Middle frontal gyrus (tissue), 1 donor: ENCODE results near the gene TMUB2.

Experiments used
- DNase-seq: peaks from one replicate; pipeline ENCODE4 v3.0.0-alpha.2; 2015; ENCODE audit warnings: low spot score; ENCODE audit errors: extremely low spot score

The TMUB2 gene

DNA sequence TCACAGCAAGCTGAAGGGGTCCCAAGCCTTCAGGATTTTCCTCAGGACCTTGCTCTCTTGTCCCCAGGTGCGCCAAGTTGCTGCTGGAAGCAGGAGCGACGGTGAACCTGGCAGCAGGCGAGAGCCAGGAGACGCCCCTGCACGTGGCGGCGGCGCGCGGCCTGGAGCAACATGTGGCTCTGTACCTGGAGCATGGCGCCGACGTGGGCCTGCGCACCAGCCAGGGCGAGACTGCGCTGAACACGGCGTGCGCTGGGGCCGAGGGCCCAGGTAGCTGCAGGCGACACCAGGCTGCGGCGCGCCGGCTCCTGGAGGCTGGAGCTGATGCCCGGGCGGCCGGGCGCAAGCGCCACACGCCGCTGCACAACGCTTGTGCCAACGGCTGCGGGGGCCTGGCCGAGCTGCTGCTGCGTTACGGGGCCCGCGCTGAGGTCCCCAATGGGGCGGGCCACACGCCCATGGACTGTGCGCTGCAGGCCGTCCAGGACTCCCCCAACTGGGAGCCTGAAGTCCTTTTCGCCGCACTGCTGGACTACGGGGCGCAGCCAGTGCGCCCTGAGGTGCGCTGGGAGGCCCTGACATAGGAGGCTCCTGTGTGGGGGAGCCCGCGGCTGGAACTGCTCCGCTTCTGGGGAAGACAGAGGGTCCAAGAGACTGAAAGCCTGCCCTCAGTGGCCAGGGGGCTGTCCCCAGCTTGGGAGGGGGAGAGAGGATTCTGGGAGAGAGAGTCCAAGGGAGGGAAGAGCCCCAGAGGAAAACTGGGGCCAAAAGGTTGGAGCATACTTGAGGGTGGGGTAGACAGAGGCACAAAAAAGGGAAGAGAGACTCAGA is 9.9 kb upstream of the TMUB2 start:
- no peak for DNase-seq

DNA sequence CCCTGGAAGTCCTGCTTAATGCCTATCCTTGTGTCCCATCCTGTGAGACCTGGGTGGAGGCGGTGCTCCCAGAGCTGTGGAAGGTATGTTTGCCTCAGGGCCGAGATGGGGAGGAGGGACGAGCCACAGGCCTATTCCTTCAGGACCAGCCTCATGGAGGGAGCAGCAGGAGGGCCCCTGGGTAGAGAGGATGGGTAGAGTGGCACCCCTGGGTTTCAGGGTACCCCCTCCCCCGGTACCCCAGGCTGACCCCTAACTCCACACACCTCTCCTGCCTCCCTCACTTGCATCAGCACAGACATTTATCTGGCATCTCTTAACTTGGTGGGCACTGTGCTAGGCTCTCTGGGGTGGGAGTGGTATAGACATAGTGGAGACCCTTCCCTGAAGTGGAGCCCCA is 9.1 kb upstream of the TMUB2 start:
- no peak for DNase-seq

DNA sequence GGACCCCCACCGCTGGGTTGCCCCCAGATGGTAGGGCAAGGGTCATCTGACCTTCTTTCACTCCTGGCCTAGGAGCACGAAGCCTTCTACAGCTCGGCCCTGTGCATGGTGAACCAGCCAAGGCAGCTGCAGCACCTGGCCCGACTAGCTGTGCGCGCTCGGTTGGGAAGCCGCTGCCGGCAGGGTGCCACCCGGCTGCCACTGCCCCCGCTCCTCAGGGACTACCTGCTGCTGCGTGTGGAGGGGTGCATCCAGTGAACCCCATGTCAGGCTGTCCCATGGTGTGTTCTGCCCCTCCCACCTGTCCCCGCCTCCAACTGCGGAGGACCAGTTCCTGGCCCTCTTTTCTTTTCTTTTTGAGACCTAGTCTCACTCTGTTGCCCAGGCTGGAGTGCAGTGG is 8.6 kb upstream of the TMUB2 start:
- no peak for DNase-seq

DNA sequence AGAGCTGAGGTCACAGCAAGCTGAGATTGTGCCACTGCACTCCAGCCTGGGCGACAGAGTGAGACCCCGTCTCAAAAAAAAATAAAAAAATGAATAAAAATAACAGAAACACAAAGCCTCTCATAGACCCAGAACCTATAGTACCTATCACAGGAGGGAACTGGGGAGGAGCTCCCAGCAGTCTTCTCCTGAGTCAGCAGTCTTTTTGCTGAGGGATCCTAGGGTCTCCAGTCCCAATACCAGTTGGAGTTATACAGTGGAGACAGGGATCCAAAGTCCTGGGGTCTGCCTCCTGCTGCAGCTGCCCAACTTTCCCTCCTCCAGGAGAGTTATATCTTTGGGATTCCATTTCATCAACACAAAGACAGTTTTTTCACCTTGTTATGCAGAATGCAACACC is 3.7 kb upstream of the TMUB2 start:
- DNase-seq, result no peak

DNA sequence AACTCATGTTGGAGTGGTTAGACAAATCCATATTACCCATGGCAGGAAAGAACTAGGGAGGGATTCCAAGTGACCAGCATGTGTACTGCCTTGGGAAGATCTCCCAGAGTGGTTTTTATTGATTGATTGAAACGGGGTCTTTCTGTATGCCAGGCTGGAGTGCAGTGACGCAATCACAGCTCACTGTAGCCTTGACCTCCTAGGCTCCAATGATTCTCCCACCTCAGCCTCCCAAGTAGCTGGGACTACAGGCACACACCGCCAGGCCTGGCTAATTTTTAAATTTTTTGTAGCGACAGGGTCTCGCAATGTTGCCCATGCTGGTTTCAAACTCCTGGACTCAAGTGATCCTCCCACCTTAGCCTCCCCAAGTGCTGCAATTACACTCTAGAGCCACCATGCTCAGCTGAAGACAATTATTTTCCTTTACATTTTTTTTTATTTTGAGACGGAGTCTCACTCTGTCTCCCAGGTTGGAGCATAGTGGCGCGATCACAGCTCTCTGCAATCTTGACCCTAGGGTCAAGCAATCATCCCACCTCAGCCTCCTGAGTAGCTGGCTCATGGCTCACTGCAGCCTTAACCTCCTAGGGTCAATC is 2.5 kb upstream of the TMUB2 start:
- no peak for DNase-seq

DNA sequence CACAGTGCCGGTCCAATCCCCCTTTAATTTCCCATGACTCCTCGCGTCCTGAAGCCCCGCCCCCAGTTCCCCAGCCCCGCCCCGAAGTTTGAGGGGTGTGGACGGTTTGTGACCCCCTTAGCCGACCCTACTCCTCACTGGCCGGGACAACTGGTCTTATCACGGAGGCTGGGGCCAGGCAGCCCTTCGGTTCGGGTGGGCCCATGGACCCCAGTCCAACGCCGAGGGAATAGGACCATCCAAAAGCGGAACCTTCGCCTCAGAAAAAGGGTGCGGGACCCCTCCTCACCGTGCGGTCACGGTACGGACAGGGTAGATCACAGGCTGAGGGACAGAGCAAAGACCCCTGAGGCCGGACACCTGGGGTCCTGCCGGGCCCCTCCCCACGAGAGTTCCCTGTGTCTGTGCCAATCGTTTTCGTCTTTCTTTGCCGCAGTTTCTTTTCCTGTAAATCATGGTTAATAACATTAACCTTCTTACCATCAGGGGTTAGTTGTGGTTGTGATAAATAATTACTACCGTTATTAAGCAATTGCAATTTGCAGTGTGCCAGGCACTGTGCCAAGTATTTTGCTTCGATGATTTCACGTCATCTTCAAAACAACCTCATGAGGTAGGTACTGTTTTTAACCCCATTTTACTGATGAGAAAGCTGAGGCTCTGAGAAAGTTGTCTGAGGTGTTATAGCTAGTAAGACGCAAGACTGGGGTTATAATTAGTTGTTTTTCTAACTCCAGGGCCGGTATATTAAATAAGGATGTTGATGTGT is 543 bp downstream of the TMUB2 start:
- DNase-seq, result no peak

DNA sequence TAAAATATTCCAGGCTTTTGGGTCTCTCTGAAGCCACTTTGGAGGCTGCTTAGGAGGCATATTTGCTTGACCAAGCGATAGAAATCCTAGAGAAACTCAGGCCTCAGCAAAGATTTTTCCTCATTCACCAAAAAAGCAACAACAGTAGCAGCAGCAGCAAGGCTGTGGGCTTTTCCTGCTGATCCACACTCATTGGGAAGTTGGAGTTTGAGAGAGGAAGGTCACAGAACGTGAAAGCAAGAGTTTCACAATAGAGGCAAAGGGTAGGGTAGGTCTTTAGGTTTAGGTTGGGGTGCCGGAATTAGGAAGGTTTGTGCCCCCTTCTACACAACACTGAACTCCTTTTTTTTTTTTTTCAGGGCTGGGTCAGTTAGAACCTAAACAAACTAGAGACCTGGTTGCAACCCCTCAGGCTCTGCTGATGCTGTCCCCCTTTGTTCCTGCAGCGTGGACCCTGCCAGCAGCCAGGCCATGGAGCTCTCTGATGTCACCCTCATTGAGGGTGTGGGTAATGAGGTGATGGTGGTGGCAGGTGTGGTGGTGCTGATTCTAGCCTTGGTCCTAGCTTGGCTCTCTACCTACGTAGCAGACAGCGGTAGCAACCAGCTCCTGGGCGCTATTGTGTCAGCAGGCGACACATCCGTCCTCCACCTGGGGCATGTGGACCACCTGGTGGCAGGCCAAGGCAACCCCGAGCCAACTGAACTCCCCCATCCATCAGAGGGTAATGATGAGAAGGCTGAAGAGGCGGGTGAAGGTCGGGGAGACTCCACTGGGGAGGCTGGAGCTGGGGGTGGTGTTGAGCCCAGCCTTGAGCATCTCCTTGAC is 2.0 kb downstream of the TMUB2 start:
- no peak for DNase-seq

DNA sequence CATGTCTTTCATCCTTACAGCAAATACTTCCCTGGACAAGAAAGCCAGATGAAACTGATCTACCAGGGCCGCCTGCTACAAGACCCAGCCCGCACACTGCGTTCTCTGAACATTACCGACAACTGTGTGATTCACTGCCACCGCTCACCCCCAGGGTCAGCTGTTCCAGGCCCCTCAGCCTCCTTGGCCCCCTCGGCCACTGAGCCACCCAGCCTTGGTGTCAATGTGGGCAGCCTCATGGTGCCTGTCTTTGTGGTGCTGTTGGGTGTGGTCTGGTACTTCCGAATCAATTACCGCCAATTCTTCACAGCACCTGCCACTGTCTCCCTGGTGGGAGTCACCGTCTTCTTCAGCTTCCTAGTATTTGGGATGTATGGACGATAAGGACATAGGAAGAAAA is 3.7 kb downstream of the TMUB2 start:
- DNase-seq, result no peak

DNA sequence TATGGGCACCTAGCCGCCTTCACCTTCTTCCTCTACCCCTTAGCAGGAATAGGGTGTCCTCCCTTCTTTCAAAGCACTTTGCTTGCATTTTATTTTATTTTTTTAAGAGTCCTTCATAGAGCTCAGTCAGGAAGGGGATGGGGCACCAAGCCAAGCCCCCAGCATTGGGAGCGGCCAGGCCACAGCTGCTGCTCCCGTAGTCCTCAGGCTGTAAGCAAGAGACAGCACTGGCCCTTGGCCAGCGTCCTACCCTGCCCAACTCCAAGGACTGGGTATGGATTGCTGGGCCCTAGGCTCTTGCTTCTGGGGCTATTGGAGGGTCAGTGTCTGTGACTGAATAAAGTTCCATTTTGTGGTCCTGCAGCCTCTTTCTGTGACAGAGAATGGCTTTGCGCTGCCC is 4.6 kb downstream of the TMUB2 start:
- DNase-seq, result no peak

DNA sequence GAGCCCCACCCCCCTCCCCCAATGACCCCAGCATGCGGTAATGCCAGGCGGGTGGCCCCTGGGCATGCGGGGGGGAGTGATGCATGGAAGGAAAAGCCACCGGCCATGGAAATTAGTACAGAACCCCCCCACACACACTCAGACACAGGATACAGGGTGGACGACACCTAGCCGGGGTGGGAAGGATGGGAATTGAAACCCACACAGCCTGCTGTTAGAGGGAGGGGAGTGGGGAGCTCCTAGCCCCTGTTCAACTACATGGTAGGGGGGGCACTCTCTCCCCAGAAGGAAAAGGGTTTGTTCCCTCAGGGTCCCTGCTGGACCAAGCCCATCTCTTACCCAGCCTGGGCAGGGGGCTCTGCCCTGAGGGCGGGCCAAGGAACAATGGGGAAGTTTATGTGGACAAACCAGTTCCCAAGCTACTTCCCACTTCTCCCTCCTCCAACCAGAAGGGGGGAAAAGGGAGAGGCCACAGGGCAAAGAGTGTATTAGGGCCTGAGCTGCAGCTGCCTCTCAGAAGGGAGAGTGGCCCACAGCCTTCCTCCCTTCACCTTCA is 5.2 kb downstream of the TMUB2 start:
- no peak for DNase-seq

DNA sequence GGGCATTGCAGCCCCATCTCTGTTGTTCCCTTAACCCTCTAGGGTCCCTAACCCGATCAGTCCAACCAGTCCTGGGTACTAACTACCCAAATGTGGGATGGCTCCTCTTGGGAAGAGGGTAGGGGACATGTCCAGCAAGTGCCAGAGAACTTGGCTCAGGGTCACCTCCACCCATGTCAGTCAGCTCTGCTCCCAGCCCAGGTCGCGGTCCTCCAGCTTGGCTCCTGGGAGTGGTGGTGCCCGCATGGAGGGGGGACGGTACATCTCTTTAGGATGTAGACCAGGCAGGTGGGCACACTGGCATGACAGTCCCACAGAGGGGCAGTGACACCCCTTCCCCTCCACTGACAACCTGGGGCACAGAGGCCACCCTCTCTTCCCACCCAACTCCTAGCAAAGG is 6.0 kb downstream of the TMUB2 start:
- no peak for DNase-seq

DNA sequence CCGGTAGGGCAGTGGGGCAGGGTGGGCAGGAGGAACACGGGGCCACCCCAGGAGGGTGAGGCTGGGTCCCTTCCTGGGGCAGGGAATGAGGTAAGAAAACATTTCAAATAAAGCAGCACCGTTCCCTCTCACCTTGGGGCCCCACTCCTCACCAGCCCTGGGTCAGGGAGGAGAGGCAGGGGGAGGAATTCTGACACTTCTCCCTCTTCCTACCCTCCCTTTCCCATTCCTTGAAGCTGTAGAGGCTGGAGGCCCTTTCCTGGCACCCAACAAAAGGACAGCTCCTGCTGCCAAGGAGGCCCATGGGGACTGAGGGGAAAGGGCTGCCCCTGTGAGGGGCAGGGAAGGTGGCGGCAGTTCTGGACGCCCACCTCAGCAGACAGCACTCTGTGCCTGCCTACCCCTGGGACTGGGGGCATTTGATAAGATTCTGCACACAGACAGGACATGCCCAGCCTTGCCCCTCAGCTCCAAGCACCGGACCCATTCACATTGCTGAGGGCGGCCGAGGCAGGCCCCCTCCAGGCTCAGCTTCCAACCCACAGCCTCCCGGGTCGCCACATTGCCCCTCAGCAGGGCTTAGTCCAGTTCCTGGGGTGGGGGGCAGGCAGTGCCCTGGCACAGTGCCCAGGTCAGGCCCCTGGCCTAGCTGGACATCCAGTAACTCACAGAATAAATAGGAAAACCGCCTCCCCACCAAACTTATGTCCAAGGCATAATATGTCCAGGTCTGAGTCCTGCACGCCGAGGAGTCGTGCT is 6.7 kb downstream of the TMUB2 start:
- no peak for DNase-seq

DNA sequence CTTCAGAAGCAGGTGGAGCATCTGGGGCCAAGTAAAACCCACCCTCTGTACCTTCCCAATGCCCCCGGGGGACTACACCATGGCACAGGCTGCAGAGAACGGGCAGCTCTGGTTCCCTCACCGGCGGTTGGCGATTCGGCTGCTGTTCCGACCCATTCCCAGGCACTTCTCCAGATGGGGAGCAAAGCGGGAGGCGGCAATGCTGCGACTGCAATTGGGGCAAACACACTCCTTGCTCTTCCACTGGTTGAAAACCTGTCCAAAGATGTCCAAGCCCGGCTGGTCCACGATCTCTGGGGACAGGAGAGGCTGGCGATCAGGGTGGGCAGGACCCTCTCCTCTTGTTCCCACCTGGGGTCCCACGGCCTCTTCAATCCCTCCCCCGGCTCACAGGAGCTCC is 10.3 kb downstream of the TMUB2 start:
- DNase-seq, result no peak

DNA sequence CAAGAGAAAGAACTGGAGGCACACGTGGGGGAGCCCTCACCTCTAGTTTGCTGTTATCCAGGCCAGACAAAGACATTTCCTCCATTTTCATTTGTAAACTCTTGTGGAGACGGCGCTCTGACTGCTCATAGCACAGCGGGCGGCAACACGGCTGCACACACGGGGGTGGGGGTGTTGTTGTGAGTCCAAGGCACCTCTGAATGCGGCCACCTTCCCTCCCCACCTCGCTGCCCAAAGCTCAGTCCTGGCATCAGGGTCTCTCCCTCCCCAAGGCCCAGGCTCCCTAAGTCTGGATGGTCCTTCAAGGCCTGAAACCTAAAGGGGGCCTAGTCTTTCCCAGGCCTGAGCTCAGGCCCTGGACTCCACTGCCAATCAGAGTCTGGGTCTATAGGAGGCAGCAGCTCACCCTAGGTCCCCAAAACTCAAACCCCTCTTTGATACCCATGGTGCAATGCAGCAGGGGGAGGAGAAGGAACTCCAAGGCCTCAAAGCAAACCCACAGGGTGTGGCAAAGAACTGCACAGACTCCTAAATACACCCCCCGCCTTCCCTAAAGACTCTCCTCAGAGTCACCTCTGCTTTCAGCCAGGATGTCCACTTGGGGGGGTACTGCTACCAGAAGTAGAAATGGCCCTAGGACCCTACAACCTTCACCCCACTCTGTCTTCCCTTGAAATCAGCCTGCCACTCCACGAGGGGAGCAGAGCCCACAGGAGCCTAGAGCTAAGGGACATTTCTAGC is 11.4 kb downstream of the TMUB2 start:
- DNase-seq, result no peak

DNA sequence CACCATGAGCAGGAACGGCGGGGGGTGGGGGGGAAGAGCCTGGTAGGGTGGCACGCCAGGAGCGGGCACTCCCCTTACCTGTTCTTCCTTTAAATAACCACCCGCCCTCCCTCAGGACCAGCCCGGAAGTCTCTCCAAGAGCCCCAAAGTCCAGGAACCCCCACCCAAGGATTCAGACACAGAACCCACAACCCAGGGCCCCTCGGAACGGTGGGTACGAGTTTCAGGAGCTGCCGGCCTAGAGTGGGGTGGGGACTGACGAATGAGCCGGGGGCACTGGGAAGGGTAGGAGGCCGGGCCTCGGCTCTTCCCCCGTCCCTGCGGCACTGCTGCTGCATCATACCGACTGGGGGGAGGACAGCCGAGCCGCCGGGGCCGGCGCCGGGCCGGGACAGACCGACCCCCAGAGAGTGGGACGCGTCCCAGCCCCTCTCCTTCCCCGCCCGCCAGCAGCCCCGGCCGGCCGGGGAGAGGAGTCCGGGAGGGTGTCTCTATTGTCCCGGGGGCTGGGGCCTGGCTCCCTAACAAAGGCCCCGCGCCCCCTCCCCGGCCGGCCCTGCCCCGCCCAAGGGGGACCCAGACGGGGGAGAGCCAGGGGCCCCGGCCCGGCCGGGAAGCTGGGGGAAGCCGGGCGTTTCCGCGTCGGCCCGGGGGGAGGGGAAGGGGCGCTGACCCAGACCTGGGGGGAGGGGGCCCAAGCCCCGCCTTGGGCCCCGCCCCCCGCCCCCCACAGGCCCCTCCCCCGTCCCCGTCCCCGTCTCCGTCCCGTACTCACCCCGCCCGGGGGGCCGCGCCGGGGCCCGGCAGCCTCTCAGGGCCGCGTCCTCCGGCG is 12.2 kb downstream of the TMUB2 start:
- no peak for DNase-seq

DNA sequence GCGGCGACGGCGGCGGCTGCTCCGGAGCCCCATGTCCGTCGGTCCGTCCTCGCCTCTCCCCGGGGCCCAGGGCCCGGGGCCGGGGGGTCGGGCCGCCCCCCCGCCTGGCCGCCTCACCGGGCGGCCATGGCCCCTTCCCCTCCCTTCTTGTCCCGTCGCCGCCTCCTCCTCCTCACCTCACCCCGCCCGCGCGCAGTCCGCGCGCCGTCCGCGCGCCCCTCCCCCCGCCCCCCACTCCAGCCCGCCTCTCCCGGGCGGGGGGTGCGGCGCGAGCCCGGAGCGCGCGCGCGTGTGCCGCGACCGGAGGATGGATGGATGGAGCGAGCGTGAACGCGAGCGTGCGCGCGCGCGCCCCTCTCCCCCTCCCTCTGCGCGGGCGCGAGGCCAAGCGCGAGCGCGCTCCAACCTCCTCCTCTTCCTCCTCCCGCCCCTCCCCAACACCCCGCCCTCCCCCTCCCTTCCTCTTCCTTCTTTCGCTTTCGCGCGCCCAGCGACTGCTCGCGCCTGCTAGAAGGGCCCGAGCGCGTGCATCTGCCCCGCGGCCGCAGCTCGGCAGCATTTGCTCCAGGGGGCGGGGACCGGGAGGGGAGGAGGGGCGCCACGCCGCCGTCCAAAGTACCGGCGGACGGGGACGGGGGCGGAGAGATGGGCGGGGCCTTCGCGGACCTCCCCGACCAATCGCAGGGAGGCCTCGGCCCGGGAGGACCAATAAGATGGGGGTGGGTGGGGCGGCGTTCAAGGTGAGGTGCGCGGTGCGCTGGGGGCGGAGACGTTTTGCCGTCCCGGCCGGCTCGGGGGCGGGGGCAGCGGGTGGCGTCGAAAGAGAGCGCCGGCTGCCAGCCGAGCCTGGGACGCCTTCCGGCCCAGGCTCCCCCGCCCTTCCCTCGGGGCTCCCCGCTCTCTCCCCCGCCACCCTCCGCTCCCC is 13.0 kb downstream of the TMUB2 start, which contains the start of gene ATXN7L3:
TSS of gene ATXN7L3 (minus strand) at position 332 of the 925 bp plus-strand sequence. CDS start 1,814 bp downstream, outside the sequence.
- DNase-seq, result peak; percentile 85

DNA sequence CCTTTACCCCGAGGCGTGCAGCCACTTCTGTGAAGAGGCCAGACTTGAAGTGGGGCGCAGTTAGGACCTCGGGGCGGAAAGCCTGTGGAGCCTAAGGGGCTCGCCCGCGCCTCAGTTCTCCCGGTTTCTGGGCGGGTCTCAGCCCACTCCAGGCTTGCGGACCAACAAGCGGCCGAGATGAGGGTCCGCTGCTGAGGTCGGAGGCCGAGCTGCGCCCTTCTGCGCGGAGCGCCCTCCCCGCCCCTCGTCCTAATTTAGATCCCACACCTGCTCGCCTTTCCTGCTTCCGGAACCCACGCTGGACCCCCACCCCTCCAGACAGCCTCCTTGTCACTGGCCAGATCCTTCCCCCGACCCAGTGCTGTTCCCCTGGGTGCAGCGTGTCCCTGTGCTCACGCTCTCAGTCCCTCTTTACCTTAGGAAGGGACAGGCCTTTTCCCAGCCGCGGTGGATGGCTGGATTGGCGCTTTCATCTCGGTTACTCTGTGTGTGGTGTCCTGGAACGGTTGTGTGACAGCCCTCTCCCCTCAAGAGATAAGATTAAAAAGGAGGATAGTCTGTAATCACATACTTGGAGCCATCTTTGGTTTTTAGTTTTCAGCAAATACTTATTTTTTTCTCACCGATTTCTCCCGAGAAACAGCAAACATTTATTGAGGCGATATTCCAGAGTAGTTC is 13.8 kb downstream of the TMUB2 start:
- no peak for DNase-seq
